ENCODE data around the gene TDRKH.

DNA sequence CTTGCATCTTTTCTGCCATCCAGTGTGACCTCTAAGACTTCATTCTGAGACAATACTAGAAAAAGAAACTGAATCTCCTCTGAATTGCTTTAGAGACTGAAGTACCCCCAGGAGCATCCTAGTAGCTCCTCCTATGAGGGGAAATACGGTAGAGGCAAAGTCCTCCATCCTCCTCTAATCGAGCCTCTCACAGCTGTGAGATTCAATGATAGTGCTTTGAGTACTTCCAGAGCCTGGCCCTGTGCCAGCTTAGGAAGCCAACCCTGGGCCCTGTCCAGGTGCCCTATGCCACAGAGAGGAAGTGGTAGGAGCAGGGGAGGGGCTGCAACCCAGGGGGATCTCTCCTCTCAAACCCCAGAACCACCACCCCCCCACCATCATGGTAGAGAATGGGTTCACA lies 30.6 kb upstream of the TDRKH start:
- TF ChIP-seq, protein P1, sequence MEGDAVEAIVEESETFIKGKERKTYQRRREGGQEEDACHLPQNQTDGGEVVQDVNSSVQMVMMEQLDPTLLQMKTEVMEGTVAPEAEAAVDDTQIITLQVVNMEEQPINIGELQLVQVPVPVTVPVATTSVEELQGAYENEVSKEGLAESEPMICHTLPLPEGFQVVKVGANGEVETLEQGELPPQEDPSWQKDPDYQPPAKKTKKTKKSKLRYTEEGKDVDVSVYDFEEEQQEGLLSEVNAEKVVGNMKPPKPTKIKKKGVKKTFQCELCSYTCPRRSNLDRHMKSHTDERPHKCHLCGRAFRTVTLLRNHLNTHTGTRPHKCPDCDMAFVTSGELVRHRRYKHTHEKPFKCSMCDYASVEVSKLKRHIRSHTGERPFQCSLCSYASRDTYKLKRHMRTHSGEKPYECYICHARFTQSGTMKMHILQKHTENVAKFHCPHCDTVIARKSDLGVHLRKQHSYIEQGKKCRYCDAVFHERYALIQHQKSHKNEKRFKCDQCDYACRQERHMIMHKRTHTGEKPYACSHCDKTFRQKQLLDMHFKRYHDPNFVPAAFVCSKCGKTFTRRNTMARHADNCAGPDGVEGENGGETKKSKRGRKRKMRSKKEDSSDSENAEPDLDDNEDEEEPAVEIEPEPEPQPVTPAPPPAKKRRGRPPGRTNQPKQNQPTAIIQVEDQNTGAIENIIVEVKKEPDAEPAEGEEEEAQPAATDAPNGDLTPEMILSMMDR (IDR thresholded peaks at IDR 0.05) = no peak
- no peak for TF ChIP-seq ZFX (IDR thresholded peaks at IDR 0.05; ENCODE audit: borderline replicate concordance)
